Measurements from ENCODE around the gene TRAK1.

DNA sequence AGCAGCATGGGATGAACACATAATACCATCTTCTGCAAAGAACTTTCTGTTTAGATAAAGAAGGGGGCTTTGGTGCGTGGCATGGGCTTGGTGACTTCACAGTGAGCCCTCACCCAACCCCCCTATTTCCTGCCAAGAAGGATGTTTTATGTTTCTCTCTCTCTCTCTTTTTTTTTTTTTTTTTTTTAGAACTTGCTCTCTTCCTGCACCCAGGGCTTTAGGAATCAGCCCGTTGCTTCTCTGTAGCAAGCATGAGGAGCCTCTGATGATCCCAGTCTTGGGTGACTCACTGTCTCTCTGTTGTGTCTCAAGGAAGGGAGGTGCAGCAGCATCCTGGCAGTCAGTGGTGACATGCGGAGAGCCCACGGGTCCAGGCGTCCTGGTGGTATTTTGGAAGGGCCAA, 125.8 kb downstream of the TRAK1 start:
- no peak for TF ChIP-seq POLR2AphosphoS5 (IDR thresholded peaks at IDR 0.05; ENCODE audit: low read depth, low read length)
- TF ChIP-seq POLR2A (IDR thresholded peaks at IDR 0.05; ENCODE audit: low read depth, low read length), result no peak
